HCT116 (cell line): ENCODE data around the gene PAQR4. TPM values are rescaled to one million over a fixed set of nuclear protein-coding genes. Genes with fewer than 3 reads are reported as not detected.

Experiments used
- ATAC-seq: fragments of 200-7000 bp; cut with Tn5 transposase; 2 replicates; pipeline ENCODE4 v1.9.1; 2020; ENCODE audit warnings: mild to moderate bottlenecking, moderate library complexity
- BruUV-seq: library from RNA; stranded (reverse); fragments of 400-500 nt; replicated peaks from 2 replicates; lab custom pipeline; 2021; lab: Mats Ljungman, UMichigan
- CTCF ChIA-PET: fragments of 300-600 bp; sonication (Branson Sonifier 250); formaldehyde crosslinking; loops from one replicate; lab custom pipeline; 2021; ENCODE audit warnings: antibody characterized with exemption; lab: Charles Lee
- POLR2A ChIA-PET: fragments of 300-600, 350-600 bp; sonication (Branson Sonifier 250); formaldehyde crosslinking; loops from one replicate; lab custom pipeline; 2021; ENCODE audit warnings: antibody characterized with exemption; lab: Charles Lee
- RAD21 ChIA-PET, 2 experiments: fragments of 300-600 bp; sonication (Branson Sonifier 250); formaldehyde crosslinking; loops; one replicate each; lab custom pipeline; 2023; ENCODE audit warnings: low total read pairs in 2 of 2; ENCODE audit not compliant: uncharacterized antibody in 2 of 2, unreplicated experiment in 2 of 2, low non-redundant PET in 1 of 2; lab: Charles Lee
- DNase-seq: peaks from one replicate; pipeline ENCODE4 v3.0.0-alpha.2; 2010; ENCODE audit warnings: low read depth, low spot score
- H2AFZ ChIP-seq: fragments of 200-600 bp; shearing (Covaris generic), sonication (generic); 2 replicates; pipeline ENCODE4 v1.6.1; 2017; ENCODE audit warnings: low read depth, mixed run types, mixed read lengths, antibody characterized with exemption, low read length; ENCODE audit not compliant: poor library complexity, severe bottlenecking
- H3K27ac ChIP-seq: 2 replicates; pipeline ENCODE4 v1.5.1; 2012; ENCODE audit warnings: low read depth, low read length
- H3K27me3 ChIP-seq: fragments of 200-600 bp; sonication (generic); 2 replicates; pipeline ENCODE4 v1.6.1; 2016; ENCODE audit warnings: mixed run types, low read length, mixed read lengths; ENCODE audit not compliant: insufficient read depth
- H3K36me3 ChIP-seq, 2 experiments: fragments of 200-500 bp in 1 of 2; fragments of 200-600 bp in 1 of 2; sonication (Bioruptor generic) in 1 of 2; sonication (generic) in 1 of 2; 2 replicates each; pipeline versions ENCODE4 v1.5.1 to v1.6.1; 2014 to 2016; ENCODE audit warnings: low read length in 2 of 2, inconsistent platforms in 1 of 2, mixed read lengths in 1 of 2, mixed run types in 1 of 2; ENCODE audit not compliant: insufficient read depth in 2 of 2, control insufficient read depth in 1 of 2
- H3K4me1 ChIP-seq, 2 experiments: fragments of 200-600 bp in 1 of 2; sonication (generic) in 1 of 2; 2 replicates each; pipeline versions ENCODE4 v1.5.1 to v1.6.1; 2012 to 2017; ENCODE audit warnings: low read length in 2 of 2, inconsistent platforms in 1 of 2, mild to moderate bottlenecking in 1 of 2, mixed read lengths in 1 of 2, mixed run types in 1 of 2, moderate library complexity in 1 of 2; ENCODE audit not compliant: insufficient read depth in 2 of 2, control insufficient read depth in 1 of 2
- H3K4me2 ChIP-seq: fragments of 200-600 bp; sonication (generic); 2 replicates; pipeline ENCODE4 v1.6.1; 2017; ENCODE audit warnings: mixed run types, low read length, mixed read lengths
- H3K4me3 ChIP-seq, 2 experiments: fragments of 200-600 bp in 1 of 2; sonication (generic) in 1 of 2; replicated peaks in 1 of 2; 2 replicates each; pipeline ENCODE4 v1.5.1; 2011 to 2016; ENCODE audit warnings: low read length in 2 of 2, control low read depth in 1 of 2, low read depth in 1 of 2, mild to moderate bottlenecking in 1 of 2, mixed read lengths in 1 of 2, mixed run types in 1 of 2
- H3K79me2 ChIP-seq: fragments of 200-600 bp; sonication (generic); 2 replicates; pipeline ENCODE4 v1.6.1; 2017; ENCODE audit warnings: mild to moderate bottlenecking, mixed run types, low read length, moderate library complexity, mixed read lengths; ENCODE audit not compliant: insufficient read depth
- H3K9ac ChIP-seq: fragments of 200-600 bp; sonication (generic); 2 replicates; pipeline ENCODE4 v1.6.1; 2016; ENCODE audit warnings: low read length, mixed read lengths
- H3K9me2 ChIP-seq: fragments of 200-600 bp; sonication (generic), shearing (Covaris generic); 2 replicates; pipeline ENCODE4 v1.6.1; 2017; ENCODE audit warnings: mixed run types, mild to moderate bottlenecking, moderate library complexity; ENCODE audit not compliant: insufficient read depth
- H3K9me3 ChIP-seq, 2 experiments: fragments of 200-500 bp in 1 of 2; fragments of 200-600 bp in 1 of 2; sonication (Bioruptor generic) in 1 of 2; sonication (generic) in 1 of 2; 2 replicates each; pipeline ENCODE4 v1.6.1; 2014 to 2017; ENCODE audit warnings: low read length in 2 of 2, mixed read lengths in 2 of 2, inconsistent platforms in 1 of 2, low read depth in 1 of 2, mild to moderate bottlenecking in 1 of 2, mixed run types in 1 of 2, moderate library complexity in 1 of 2; ENCODE audit not compliant: control insufficient read depth in 1 of 2, insufficient read depth in 1 of 2
- H4K20me1 ChIP-seq: fragments of 200-600 bp; sonication (generic), shearing (Covaris generic); 2 replicates; pipeline ENCODE4 v1.6.1; 2017; ENCODE audit warnings: mixed run types, mild to moderate bottlenecking, moderate library complexity; ENCODE audit not compliant: insufficient read depth
- CBX3 ChIP-seq: IDR thresholded peaks from 2 replicates; pipeline ENCODE4 v1.6.1; 2012; ENCODE audit warnings: low read depth
- CEBPB ChIP-seq: IDR thresholded peaks from 2 replicates; pipeline ENCODE4 v1.6.1; 2012; ENCODE audit warnings: low read depth
- ELF1 ChIP-seq: IDR thresholded peaks from 2 replicates; pipeline ENCODE4 v1.6.1; 2012; ENCODE audit warnings: low read depth, borderline replicate concordance
- EZH2 ChIP-seq: fragments of 200-600 bp; sonication (generic); IDR thresholded peaks from 2 replicates; pipeline ENCODE4 v1.6.1; 2017; ENCODE audit warnings: antibody characterized with exemption, mixed run types
- FOSL1 ChIP-seq: IDR thresholded peaks from 2 replicates; pipeline ENCODE4 v1.6.1; 2012; ENCODE audit warnings: low read depth
- POLR2A ChIP-seq: IDR thresholded peaks from 2 replicates; pipeline ENCODE4 v1.7.0; 2011; ENCODE audit warnings: borderline replicate concordance; ENCODE audit not compliant: insufficient read depth, insufficient read length; ENCODE audit errors: extremely low read depth
- RAD21 ChIP-seq: IDR thresholded peaks from 2 replicates; pipeline ENCODE4 v1.6.1; 2012; ENCODE audit warnings: low read depth, mild to moderate bottlenecking
- SIN3A ChIP-seq: IDR thresholded peaks from 2 replicates; pipeline ENCODE4 v1.6.1; 2012; ENCODE audit warnings: low read depth
- SP1 ChIP-seq: IDR thresholded peaks from 2 replicates; pipeline ENCODE4 v1.6.1; 2012; ENCODE audit warnings: low read depth
- YY1 ChIP-seq: IDR thresholded peaks from 2 replicates; pipeline ENCODE4 v1.6.1; 2011; ENCODE audit warnings: low read length, low read depth, moderate library complexity, mild to moderate bottlenecking; ENCODE audit not compliant: insufficient replicate concordance; ENCODE audit errors: extremely low read depth
- ZFX ChIP-seq: fragments of 450-650 bp; IDR thresholded peaks from 2 replicates; pipeline ENCODE4 v1.6.1; 2017
- intact Hi-C: fragments of 100-400 bp; cut with micrococcal nuclease; formaldehyde crosslinking; loops from 2 replicates; pipeline ENCODE4 v1.10.0; 2022
- total RNA-seq: library from RNA; stranded (reverse); gene quantifications from one replicate; pipeline ENCODE4 v1.2.1, GENCODE V29; 2021; ENCODE audit not compliant: unreplicated experiment
- TF ChIP-seq, protein P1 (sequence below), 3 experiments: fragments of 200-600 bp in 1 of 3; sonication (generic) in 1 of 3; IDR thresholded peaks in 2 of 3; conservative IDR thresholded peaks in 1 of 3; 2 replicates each; pipeline ENCODE4 v1.5.1; 2012 to 2017; ENCODE audit warnings: low read depth in 2 of 3, low read length in 2 of 3, antibody characterized with exemption in 1 of 3, borderline replicate concordance in 1 of 3, control low read depth in 1 of 3, mild to moderate bottlenecking in 1 of 3, mixed read lengths in 1 of 3, mixed run types in 1 of 3, moderate library complexity in 1 of 3; ENCODE audit not compliant: insufficient read depth in 1 of 3
- TF ChIP-seq, protein P2 (sequence below): IDR thresholded peaks from 2 replicates; pipeline ENCODE4 v1.6.1; 2012; ENCODE audit warnings: low read depth

PAQR4 gene
- total RNA-seq, 1 experiment from 2014 or later: 45.6 TPM

DNA sequence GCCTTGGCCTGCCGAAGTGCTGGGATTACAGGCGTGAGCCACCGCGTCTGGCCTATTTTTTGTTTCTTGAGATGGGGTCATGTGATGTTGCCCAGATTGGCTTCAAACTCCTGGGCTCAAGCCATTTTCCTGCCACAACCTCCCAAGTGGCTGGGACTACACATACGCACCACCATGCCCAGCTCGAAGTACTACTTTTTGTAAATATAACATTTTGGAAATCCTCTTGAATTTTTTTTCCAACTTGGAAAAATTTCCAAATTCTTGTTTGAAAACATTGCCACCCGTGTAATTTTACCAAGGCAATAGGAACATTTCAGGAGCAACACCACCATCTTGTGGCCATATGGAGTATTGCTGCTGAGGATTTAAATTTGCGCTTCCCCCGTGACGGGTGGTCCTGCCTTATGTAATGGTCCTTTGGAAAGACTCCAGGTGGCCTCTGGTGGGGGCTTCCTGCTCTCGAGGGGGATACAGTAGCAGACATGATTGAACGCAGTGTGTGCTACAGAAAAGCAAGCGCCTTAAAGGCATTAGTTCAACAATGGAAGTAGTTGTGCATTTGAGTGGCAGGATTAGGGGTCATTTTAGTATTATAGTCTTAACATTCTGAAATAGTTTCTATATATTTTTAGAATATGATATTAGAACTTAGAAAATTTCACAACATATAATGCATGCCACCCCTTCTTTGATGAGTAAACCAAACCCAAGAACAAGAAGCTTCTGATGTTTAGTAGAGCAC, 49.5 kb upstream of the PAQR4 start:
- Histone ChIP-seq H3K9me3 (no peaks in the 10 kb centered on the region), H3K4me3 (no peak overlapping the region), H3K27me3 (no peaks in the 10 kb centered on the region), H2AFZ (no peak overlapping the region), H3K4me1 (peaks cover 28 to 38% of the 10 kb centered on the region in 2 experiments), H3K9ac (no peak overlapping the region), H3K27ac (no peak overlapping the region), H4K20me1 (no peaks in the 10 kb centered on the region), H3K36me3 (peaks cover 2 to 4% of the 10 kb centered on the region in 2 experiments; a peak in 2 of 4 replicates), H3K9me2 (no peaks in the 10 kb centered on the region), H3K79me2 (peaks cover 17% of the 10 kb centered on the region), H3K4me2 (peak overlapping the region; percentile 12; the same call in 1 of the 2 replicates)
- RAD21 ChIA-PET: interaction anchor here in 1 of 2 experiments (0.8 kb wide), 1 partner anchor 81 kb away, joined by 3 read pairs; no protein-coding TSS in a partner anchor
- POLR2A ChIA-PET: interaction anchor here (1.1 kb wide), 1 partner anchor 52 kb away, joined by 3 read pairs; no protein-coding TSS in a partner anchor
- BruUV-seq: no TSS peak
- intact Hi-C loops: loop anchor here (1.0 kb wide), 1 partner anchor 45 kb away; no protein-coding TSS in a partner anchor
- ATAC-seq (peak; percentile 54), DNase-seq (peak; percentile 57)
- no peak for TF ChIP-seq SIN3A
- TF ChIP-seq, protein P1, sequence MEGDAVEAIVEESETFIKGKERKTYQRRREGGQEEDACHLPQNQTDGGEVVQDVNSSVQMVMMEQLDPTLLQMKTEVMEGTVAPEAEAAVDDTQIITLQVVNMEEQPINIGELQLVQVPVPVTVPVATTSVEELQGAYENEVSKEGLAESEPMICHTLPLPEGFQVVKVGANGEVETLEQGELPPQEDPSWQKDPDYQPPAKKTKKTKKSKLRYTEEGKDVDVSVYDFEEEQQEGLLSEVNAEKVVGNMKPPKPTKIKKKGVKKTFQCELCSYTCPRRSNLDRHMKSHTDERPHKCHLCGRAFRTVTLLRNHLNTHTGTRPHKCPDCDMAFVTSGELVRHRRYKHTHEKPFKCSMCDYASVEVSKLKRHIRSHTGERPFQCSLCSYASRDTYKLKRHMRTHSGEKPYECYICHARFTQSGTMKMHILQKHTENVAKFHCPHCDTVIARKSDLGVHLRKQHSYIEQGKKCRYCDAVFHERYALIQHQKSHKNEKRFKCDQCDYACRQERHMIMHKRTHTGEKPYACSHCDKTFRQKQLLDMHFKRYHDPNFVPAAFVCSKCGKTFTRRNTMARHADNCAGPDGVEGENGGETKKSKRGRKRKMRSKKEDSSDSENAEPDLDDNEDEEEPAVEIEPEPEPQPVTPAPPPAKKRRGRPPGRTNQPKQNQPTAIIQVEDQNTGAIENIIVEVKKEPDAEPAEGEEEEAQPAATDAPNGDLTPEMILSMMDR (IDR thresholded peaks at IDR 0.05 in 2 of 3, conservative IDR thresholded peaks at IDR 0.05 in 1 of 3; ENCODE audit: borderline replicate concordance in 1 of 3, insufficient read depth in 1 of 3, low read depth in 2 of 3, low read length in 2 of 3): peak; percentile 75 to 94 (median 79)
- peak; percentile 87 for TF ChIP-seq RAD21
- CTCF ChIA-PET: interaction anchor here (0.7 to 1.7 kb wide), 5 partner anchors 16 to 139 kb away, joined by 3 to 5 read pairs (median 4); partner anchors contain the start of gene FLYWCH2

DNA sequence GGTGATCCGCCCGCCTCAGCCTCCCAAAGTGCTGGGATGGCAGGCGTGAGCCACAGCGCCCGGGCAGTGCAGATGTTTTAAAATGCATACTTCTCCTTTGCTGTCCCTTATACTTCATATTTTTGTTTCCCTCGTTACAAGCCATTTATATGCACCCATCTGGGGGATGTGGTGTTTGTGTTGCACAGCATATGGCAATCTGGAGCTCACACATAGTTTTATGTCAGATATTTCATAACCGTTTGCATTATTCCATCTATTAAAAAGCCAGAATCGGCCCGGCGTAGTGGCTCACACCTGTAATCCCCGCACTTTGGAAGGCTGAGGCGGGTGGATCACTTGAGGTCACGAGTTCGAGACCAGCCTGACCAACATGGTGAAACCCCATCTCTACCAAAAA, 45.7 kb upstream of the PAQR4 start:
- no peak overlapping the region for H3K9ac ChIP-seq
- DNase-seq: no peak
- ATAC-seq: no peak
- peaks cover 20% of the 10 kb centered on the region for H3K79me2 ChIP-seq
- H3K9me3 ChIP-seq: no peaks in the 10 kb centered on the region
- CTCF ChIA-PET: no interaction called here
- RAD21 ChIA-PET: no interaction called here
- intact Hi-C loops: no loop called here
- H3K9me2 ChIP-seq: no peaks in the 10 kb centered on the region
- no peaks in the 10 kb centered on the region for H4K20me1 ChIP-seq
- H3K4me3 ChIP-seq: no peak overlapping the region
- H3K4me1 ChIP-seq: peaks cover 0 to 17% of the 10 kb centered on the region in 2 experiments; a peak in 3 of 4 replicates
- POLR2A ChIA-PET: no interaction called here
- H3K27me3 ChIP-seq: no peaks in the 10 kb centered on the region
- H2AFZ ChIP-seq: no peak overlapping the region
- H3K4me2 ChIP-seq: no peak overlapping the region
- BruUV-seq: no TSS peak
- H3K36me3 ChIP-seq: peaks cover 2 to 4% of the 10 kb centered on the region in 2 experiments; a peak in 2 of 4 replicates
- no peak overlapping the region for H3K27ac ChIP-seq
- TF ChIP-seq, protein P2, sequence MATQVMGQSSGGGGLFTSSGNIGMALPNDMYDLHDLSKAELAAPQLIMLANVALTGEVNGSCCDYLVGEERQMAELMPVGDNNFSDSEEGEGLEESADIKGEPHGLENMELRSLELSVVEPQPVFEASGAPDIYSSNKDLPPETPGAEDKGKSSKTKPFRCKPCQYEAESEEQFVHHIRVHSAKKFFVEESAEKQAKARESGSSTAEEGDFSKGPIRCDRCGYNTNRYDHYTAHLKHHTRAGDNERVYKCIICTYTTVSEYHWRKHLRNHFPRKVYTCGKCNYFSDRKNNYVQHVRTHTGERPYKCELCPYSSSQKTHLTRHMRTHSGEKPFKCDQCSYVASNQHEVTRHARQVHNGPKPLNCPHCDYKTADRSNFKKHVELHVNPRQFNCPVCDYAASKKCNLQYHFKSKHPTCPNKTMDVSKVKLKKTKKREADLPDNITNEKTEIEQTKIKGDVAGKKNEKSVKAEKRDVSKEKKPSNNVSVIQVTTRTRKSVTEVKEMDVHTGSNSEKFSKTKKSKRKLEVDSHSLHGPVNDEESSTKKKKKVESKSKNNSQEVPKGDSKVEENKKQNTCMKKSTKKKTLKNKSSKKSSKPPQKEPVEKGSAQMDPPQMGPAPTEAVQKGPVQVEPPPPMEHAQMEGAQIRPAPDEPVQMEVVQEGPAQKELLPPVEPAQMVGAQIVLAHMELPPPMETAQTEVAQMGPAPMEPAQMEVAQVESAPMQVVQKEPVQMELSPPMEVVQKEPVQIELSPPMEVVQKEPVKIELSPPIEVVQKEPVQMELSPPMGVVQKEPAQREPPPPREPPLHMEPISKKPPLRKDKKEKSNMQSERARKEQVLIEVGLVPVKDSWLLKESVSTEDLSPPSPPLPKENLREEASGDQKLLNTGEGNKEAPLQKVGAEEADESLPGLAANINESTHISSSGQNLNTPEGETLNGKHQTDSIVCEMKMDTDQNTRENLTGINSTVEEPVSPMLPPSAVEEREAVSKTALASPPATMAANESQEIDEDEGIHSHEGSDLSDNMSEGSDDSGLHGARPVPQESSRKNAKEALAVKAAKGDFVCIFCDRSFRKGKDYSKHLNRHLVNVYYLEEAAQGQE: no peak
- TF ChIP-seq POLR2A (no peak), YY1 (no peak), ZFX (no peak), CBX3 (no peak), ELF1 (no peak), SP1 (no peak), EZH2 (no peak), FOSL1 (no peak), CEBPB (no peak)
